ENCODE data around the gene SLC5A10. TPM values are rescaled to one million over a fixed set of nuclear protein-coding genes. Genes with fewer than 3 reads are reported as not detected.

The SLC5A10 gene
- total RNA-seq, 4 donors from 2014 or later: not detected

GRCh38 chr17:18947866-18948265 lies 4.1 kb upstream of the SLC5A10 start:
- TF ChIP-seq CTCF (IDR thresholded peaks at IDR 0.05): no peak
- no peak for TF ChIP-seq POLR2A (IDR thresholded peaks at IDR 0.05)
- Histone ChIP-seq H3K4me3 (replicated peaks in 1 of 3) (no peak overlapping the region), H3K36me3 (no peaks in the 10 kb centered on the region), H3K27me3 (no peaks in the 10 kb centered on the region), H3K27ac (no peak overlapping the region), H3K9me3 (no peaks in the 10 kb centered on the region), H3K4me1 (no peaks in the 10 kb centered on the region)
- intact Hi-C loops (cut with DNase I): no loop called here
- WGBS, 2 donors: 64 to 77% methylated on average over 6 of the region's 6 CpGs
- no peak for DNase-seq

GRCh38 chr17:18948476-18949006 lies 3.4 kb upstream of the SLC5A10 start:
- 68 to 87% methylated on average over 7 to 8 of the region's 8 CpGs for WGBS, 2 donors
- Histone ChIP-seq H3K27me3 (no peaks in the 10 kb centered on the region), H3K9me3 (no peaks in the 10 kb centered on the region), H3K4me3 (replicated peaks in 1 of 3) (no peak overlapping the region), H3K36me3 (no peaks in the 10 kb centered on the region), H3K4me1 (no peaks in the 10 kb centered on the region), H3K27ac (no peak overlapping the region)
- TF ChIP-seq POLR2A (IDR thresholded peaks at IDR 0.05) (no peak), CTCF (IDR thresholded peaks at IDR 0.05) (no peak)
- no peak for DNase-seq
- intact Hi-C loops (cut with DNase I): no loop called here

- TF ChIP-seq POLR2A (IDR thresholded peaks at IDR 0.05) (no peak), CTCF (IDR thresholded peaks at IDR 0.05) (no peak)
- intact Hi-C loops (cut with DNase I): no loop called here
- no peak overlapping the region for H3K27ac ChIP-seq
Observed at GRCh38 chr17:18949566-18949965, 2.4 kb upstream of the SLC5A10 start.

GRCh38 chr17:18950346-18950745 lies 1.6 kb upstream of the SLC5A10 start:
- TF ChIP-seq POLR2A (IDR thresholded peaks at IDR 0.05) (no peak), CTCF (IDR thresholded peaks at IDR 0.05) (no peak)
- no peak overlapping the region for H3K27ac ChIP-seq
- H3K9me3 ChIP-seq: no peaks in the 10 kb centered on the region
- no peaks in the 10 kb centered on the region for H3K4me1 ChIP-seq
- H3K36me3 ChIP-seq: no peaks in the 10 kb centered on the region
- no peaks in the 10 kb centered on the region for H3K27me3 ChIP-seq
- H3K4me3 ChIP-seq (replicated peaks in 1 of 3): no peak overlapping the region
- WGBS, 2 donors: 80 to 81% methylated on average over 4 of the region's 4 CpGs
- no peak for DNase-seq
- intact Hi-C loops (cut with DNase I): no loop called here

More at GRCh38 chr17:18949566-18949965, 2.4 kb upstream of the SLC5A10 start:
- Histone ChIP-seq H3K36me3 (no peaks in the 10 kb centered on the region), H3K4me3 (replicated peaks in 1 of 3) (no peak overlapping the region), H3K9me3 (no peaks in the 10 kb centered on the region), H3K27me3 (no peaks in the 10 kb centered on the region), H3K4me1 (no peaks in the 10 kb centered on the region)
- 77 to 84% methylated on average over 6 of the region's 6 CpGs for WGBS, 2 donors
- DNase-seq: no peak

- Histone ChIP-seq H3K27ac (no peak overlapping the region), H3K36me3 (no peaks in the 10 kb centered on the region), H3K4me3 (replicated peaks in 1 of 3) (no peak overlapping the region), H3K27me3 (no peaks in the 10 kb centered on the region), H3K9me3 (no peaks in the 10 kb centered on the region), H3K4me1 (no peaks in the 10 kb centered on the region)
- TF ChIP-seq POLR2A (IDR thresholded peaks at IDR 0.05) (no peak), CTCF (IDR thresholded peaks at IDR 0.05) (no peak)
- DNase-seq: no peak
- WGBS, 2 donors: 83 to 85% methylated on average over 32 to 33 of the region's 34 CpGs
- intact Hi-C loops (cut with DNase I): no loop called here
Observed at GRCh38 chr17:18950944-18951905, 740 bp upstream of the SLC5A10 start.
